Thoracic aorta (tissue), 2 donors: ENCODE measurements around the gene PIAS4. TPM values are rescaled to one million over a fixed set of nuclear protein-coding genes. Genes with fewer than 3 reads are reported as not detected.

Experiments used
- ATAC-seq: fragments of 150-250 bp; one replicate; pipeline ENCODE4 v1.8.0; 2017; ENCODE audit warnings: low read depth; ENCODE audit not compliant: insufficient number of reproducible peaks, low FRiP score
- DNase-seq: peaks from one replicate; pipeline ENCODE4 v3.0.0-alpha.2; 2020; ENCODE audit warnings: low spot score
- H3K27ac ChIP-seq, 2 donors: fragments of 200-600 bp; sonication (generic); 1 replicate in 1 of 2; 2 replicates in 1 of 2; pipeline ENCODE4 v1.5.1; 2016; ENCODE audit warnings: mild to moderate bottlenecking in 2 of 2, moderate library complexity in 2 of 2
- H3K27me3 ChIP-seq: fragments of 200-600 bp; sonication (generic); replicated peaks from 2 replicates; pipeline ENCODE4 v1.6.0; 2016; ENCODE audit warnings: mild to moderate bottlenecking; ENCODE audit not compliant: insufficient read depth
- H3K36me3 ChIP-seq: fragments of 200-600 bp; sonication (generic); one replicate; pipeline ENCODE4 v1.5.1; 2016
- H3K4me1 ChIP-seq, 2 donors: fragments of 200-600 bp; sonication (generic); 1 replicate in 1 of 2; 2 replicates in 1 of 2; pipeline versions ENCODE4 v1.5.1 to v1.6.0; 2016; ENCODE audit warnings: low read depth in 2 of 2, mild to moderate bottlenecking in 1 of 2; ENCODE audit not compliant: control insufficient read depth in 1 of 2
- H3K4me3 ChIP-seq: fragments of 200-600 bp; sonication (generic); 2 replicates; pipeline ENCODE4 v1.5.1; 2016; ENCODE audit warnings: mild to moderate bottlenecking
- H3K9me3 ChIP-seq: fragments of 200-600 bp; sonication (generic); 2 replicates; pipeline ENCODE4 v1.5.1; 2016
- total RNA-seq, 2 donors: library from RNA; depleted of rRNA; stranded (reverse); fragments of >200 nt; gene quantifications; one replicate each; pipeline versions ENCODE4 v1.1.0 to v1.2.3, GENCODE V29; 2016
- TF ChIP-seq, protein P1 (sequence below): fragments of 200-600 bp; sonication (generic); IDR thresholded peaks from one replicate; pipeline ENCODE4 v1.5.1; 2019; ENCODE audit warnings: antibody characterized with exemption

PIAS4 gene
- total RNA-seq, 2 donors from 2014 or later: 10.2 to 32.2 TPM

GRCh38 chr19:4049432-4049831 is 41.9 kb downstream of the PIAS4 start:
- TF ChIP-seq, protein P1, sequence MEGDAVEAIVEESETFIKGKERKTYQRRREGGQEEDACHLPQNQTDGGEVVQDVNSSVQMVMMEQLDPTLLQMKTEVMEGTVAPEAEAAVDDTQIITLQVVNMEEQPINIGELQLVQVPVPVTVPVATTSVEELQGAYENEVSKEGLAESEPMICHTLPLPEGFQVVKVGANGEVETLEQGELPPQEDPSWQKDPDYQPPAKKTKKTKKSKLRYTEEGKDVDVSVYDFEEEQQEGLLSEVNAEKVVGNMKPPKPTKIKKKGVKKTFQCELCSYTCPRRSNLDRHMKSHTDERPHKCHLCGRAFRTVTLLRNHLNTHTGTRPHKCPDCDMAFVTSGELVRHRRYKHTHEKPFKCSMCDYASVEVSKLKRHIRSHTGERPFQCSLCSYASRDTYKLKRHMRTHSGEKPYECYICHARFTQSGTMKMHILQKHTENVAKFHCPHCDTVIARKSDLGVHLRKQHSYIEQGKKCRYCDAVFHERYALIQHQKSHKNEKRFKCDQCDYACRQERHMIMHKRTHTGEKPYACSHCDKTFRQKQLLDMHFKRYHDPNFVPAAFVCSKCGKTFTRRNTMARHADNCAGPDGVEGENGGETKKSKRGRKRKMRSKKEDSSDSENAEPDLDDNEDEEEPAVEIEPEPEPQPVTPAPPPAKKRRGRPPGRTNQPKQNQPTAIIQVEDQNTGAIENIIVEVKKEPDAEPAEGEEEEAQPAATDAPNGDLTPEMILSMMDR: no peak
- no peaks in the 10 kb centered on the region for H3K9me3 ChIP-seq
- H3K4me3 ChIP-seq: no peak overlapping the region
- no peak overlapping the region for H3K27ac ChIP-seq
- H3K36me3 ChIP-seq: peaks cover 35% of the 10 kb centered on the region
- no peaks in the 10 kb centered on the region for H3K27me3 ChIP-seq
- ATAC-seq (no peak), DNase-seq (no peak)
- H3K4me1 ChIP-seq: peaks cover 22 to 26% of the 10 kb centered on the region in 2 donors

GRCh38 chr19:4051175-4052101 is 43.9 kb downstream of the PIAS4 start:
- TF ChIP-seq, protein P1: no peak
- no peak for DNase-seq
- Histone ChIP-seq H3K4me1 (peaks cover 22 to 26% of the 10 kb centered on the region in 2 donors), H3K27ac (peak overlapping the region; percentile 27 to 34), H3K27me3 (no peaks in the 10 kb centered on the region), H3K36me3 (peaks cover 34% of the 10 kb centered on the region), H3K4me3 (no peak overlapping the region), H3K9me3 (no peaks in the 10 kb centered on the region)
- no peak for ATAC-seq

- peak overlapping the region; percentile 6 for H3K4me3 ChIP-seq
- no peaks in the 10 kb centered on the region for H3K27me3 ChIP-seq
- TF ChIP-seq, protein P1: no peak
- H3K9me3 ChIP-seq: no peaks in the 10 kb centered on the region
- H3K27ac ChIP-seq: peak overlapping the region; percentile 27 to 34
- DNase-seq (no peak), ATAC-seq (no peak)
- H3K4me1 ChIP-seq: peaks cover 22 to 27% of the 10 kb centered on the region in 2 donors
- H3K36me3 ChIP-seq: peaks cover 34% of the 10 kb centered on the region
Observed at GRCh38 chr19:4052114-4052992, 44.8 kb downstream of the PIAS4 start.

DNA sequence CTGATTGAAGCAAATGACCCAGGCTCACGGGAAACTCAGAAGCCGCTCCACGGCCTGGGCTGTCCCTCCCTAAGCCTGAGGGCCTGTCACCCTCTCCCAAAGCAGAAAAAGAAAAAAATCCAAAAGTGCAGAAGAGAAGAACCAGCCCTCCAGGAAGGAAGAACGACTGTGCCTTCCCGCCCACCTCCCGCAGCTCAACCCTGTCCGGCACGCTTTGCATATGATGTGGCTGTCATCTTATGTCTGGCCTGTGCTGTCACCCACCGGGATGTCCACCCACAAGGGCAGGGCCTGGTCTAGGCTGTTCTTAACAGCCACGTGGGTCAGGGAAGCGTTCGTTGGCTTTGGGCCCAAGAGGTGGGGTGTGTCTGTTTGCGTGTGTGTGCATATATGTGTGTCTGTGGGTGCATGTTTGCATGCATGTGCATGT is 45.5 kb downstream of the PIAS4 start:
- H3K9me3 ChIP-seq: no peaks in the 10 kb centered on the region
- TF ChIP-seq, protein P1: no peak
- H3K36me3 ChIP-seq: peaks cover 33% of the 10 kb centered on the region
- no peak for ATAC-seq
- H3K4me1 ChIP-seq: peaks cover 24 to 33% of the 10 kb centered on the region in 2 donors
- H3K27me3 ChIP-seq: no peaks in the 10 kb centered on the region
- peak overlapping the region; percentile 6 for H3K4me3 ChIP-seq
- H3K27ac ChIP-seq: peak overlapping the region in 1 of 2 donors; percentile 27
- DNase-seq: no peak
